NCI-H146 (cell line): ENCODE measurements around the gene ZFYVE21.

ENCODE experiments used
- DNase-seq: peaks from one replicate; lab custom pipeline; 2025; lab: John Stamatoyannopoulos, UW

The ZFYVE21 gene

GRCh38 chr14:103705504-103706284, 9.9 kb upstream of the ZFYVE21 start:
- no peak for DNase-seq

- no peak for DNase-seq
These were observed 8.9 kb upstream of the ZFYVE21 start for GRCh38 chr14:103706551-103707328.

- DNase-seq: peak; percentile 84
These were observed 8.0 kb upstream of the ZFYVE21 start for GRCh38 chr14:103707329-103708263.

- DNase-seq: no peak
These were observed 6.8 kb upstream of the ZFYVE21 start for GRCh38 chr14:103708750-103709187.

GRCh38 chr14:103709814-103710213, 5.8 kb upstream of the ZFYVE21 start:
- no peak for DNase-seq

- DNase-seq: no peak
These were observed 4.7 kb upstream of the ZFYVE21 start for GRCh38 chr14:103710771-103711377.

GRCh38 chr14:103711516-103712431, 3.8 kb upstream of the ZFYVE21 start:
- DNase-seq: no peak

- DNase-seq: no peak
These were observed 2.9 kb upstream of the ZFYVE21 start for GRCh38 chr14:103712633-103713247.

GRCh38 chr14:103713304-103714062, 2.1 kb upstream of the ZFYVE21 start:
- DNase-seq: no peak

GRCh38 chr14:103714063-103714724, 1.4 kb upstream of the ZFYVE21 start:
- DNase-seq: no peak

- peak; percentile 49 for DNase-seq
These were observed 636 bp downstream of the ZFYVE21 start for GRCh38 chr14:103716091-103716801.

- DNase-seq: no peak
These were observed 1.3 kb downstream of the ZFYVE21 start for GRCh38 chr14:103716899-103717411.

- no peak for DNase-seq
These were observed 3.0 kb downstream of the ZFYVE21 start for GRCh38 chr14:103718572-103718971.

- DNase-seq: no peak
These were observed 4.1 kb downstream of the ZFYVE21 start for GRCh38 chr14:103719751-103720150.

- DNase-seq: no peak
These were observed 5.9 kb downstream of the ZFYVE21 start for GRCh38 chr14:103721334-103722120.

GRCh38 chr14:103723748-103724081, 8.1 kb downstream of the ZFYVE21 start:
- DNase-seq: no peak

GRCh38 chr14:103724116-103724515, 8.5 kb downstream of the ZFYVE21 start:
- DNase-seq: no peak
